Neural crest cell (in vitro differentiated cells): Measurements from ENCODE around the gene ZDHHC11B. TPM values are rescaled to one million over a fixed set of nuclear protein-coding genes. Genes with fewer than 3 reads are reported as not detected.
"Not testable (repeated sequence)": the region's sequence is repeated elsewhere in the genome, so short reads cannot be mapped to it uniquely, and the experiment has no call there.

Source experiments
- DNase-seq: peaks from one replicate; pipeline ENCODE4 v3.0.0; 2021; ENCODE audit warnings: low read depth, mixed read lengths, low spot score
- H3K27ac Mint-ChIP-seq: one replicate; pipeline ENCODE4 v1.8.0; 2021; ENCODE audit warnings: mild to moderate bottlenecking, mixed read lengths; ENCODE audit not compliant: unreplicated experiment
- H3K27me3 Mint-ChIP-seq: 2 replicates; pipeline ENCODE4 v1.8.0; 2021; ENCODE audit warnings: low read depth, mild to moderate bottlenecking, mixed read lengths
- H3K36me3 Mint-ChIP-seq: 2 replicates; pipeline ENCODE4 v1.8.0; 2021; ENCODE audit warnings: low read depth, mild to moderate bottlenecking, mixed read lengths
- H3K4me1 Mint-ChIP-seq: 2 replicates; pipeline ENCODE4 v1.8.0; 2021; ENCODE audit warnings: mixed read lengths
- H3K4me3 Mint-ChIP-seq: one replicate; pipeline ENCODE4 v1.8.0; 2021; ENCODE audit warnings: mild to moderate bottlenecking, mixed read lengths
- H3K9me3 Mint-ChIP-seq: 2 replicates; pipeline ENCODE4 v1.8.0; 2021; ENCODE audit warnings: mixed read lengths
- total RNA-seq: library from RNA; stranded (reverse); gene quantifications from 2 replicates; pipeline ENCODE4 v1.2.1, GENCODE V29; 2021
- TF ChIP-seq, protein P1 (sequence below): fragments of 200-600 bp; sonication (generic); conservative IDR thresholded peaks from 2 replicates; pipeline ENCODE4 v1.5.0; 2021; ENCODE audit warnings: antibody characterized with exemption, mild to moderate bottlenecking

The ZDHHC11B gene
- total RNA-seq, 1 donor from 2014 or later: 3.0 TPM

GRCh38 chr5:773517-774264 is 10.8 kb downstream of the ZDHHC11B start:
- no peak for DNase-seq
- no peaks in the 10 kb centered on the region for H3K27me3 Mint-ChIP-seq
- H3K4me1 Mint-ChIP-seq: no peaks in the 10 kb centered on the region
- no peak overlapping the region for H3K27ac Mint-ChIP-seq
- TF ChIP-seq, protein P1, sequence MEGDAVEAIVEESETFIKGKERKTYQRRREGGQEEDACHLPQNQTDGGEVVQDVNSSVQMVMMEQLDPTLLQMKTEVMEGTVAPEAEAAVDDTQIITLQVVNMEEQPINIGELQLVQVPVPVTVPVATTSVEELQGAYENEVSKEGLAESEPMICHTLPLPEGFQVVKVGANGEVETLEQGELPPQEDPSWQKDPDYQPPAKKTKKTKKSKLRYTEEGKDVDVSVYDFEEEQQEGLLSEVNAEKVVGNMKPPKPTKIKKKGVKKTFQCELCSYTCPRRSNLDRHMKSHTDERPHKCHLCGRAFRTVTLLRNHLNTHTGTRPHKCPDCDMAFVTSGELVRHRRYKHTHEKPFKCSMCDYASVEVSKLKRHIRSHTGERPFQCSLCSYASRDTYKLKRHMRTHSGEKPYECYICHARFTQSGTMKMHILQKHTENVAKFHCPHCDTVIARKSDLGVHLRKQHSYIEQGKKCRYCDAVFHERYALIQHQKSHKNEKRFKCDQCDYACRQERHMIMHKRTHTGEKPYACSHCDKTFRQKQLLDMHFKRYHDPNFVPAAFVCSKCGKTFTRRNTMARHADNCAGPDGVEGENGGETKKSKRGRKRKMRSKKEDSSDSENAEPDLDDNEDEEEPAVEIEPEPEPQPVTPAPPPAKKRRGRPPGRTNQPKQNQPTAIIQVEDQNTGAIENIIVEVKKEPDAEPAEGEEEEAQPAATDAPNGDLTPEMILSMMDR: no peak
- H3K4me3 Mint-ChIP-seq: no peak overlapping the region
- H3K9me3 Mint-ChIP-seq: no peaks in the 10 kb centered on the region
- no peaks in the 10 kb centered on the region for H3K36me3 Mint-ChIP-seq

GRCh38 chr5:772931-773330 is 11.6 kb downstream of the ZDHHC11B start:
- not testable (repeated sequence) for H3K36me3 Mint-ChIP-seq, H3K27me3 Mint-ChIP-seq, H3K9me3 Mint-ChIP-seq, DNase-seq, H3K4me3 Mint-ChIP-seq, H3K27ac Mint-ChIP-seq, H3K4me1 Mint-ChIP-seq

DNA sequence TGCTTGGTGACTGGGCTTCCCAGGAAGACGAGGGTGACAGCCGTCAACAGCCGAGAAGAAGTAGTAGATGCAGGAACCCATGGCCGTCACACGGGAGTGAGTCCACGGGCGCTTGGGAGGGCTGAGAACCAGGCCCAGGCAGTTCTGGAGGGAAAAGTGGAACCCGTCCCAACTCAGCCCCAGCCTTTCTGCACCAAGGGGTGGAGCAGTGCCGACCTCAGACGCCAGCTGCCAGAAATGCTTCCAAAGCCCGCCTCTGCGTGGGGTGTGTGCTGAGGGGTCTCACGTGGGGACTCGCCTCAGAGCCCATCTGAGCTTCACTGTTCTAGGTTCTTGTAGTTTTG is 12.0 kb downstream of the ZDHHC11B start:
- H3K36me3 Mint-ChIP-seq, H3K27me3 Mint-ChIP-seq, DNase-seq, H3K4me3 Mint-ChIP-seq, H3K9me3 Mint-ChIP-seq, H3K27ac Mint-ChIP-seq, H3K4me1 Mint-ChIP-seq: not testable (repeated sequence)

- not testable (repeated sequence) for H3K27me3 Mint-ChIP-seq, H3K4me3 Mint-ChIP-seq, H3K36me3 Mint-ChIP-seq, H3K27ac Mint-ChIP-seq, H3K9me3 Mint-ChIP-seq, H3K4me1 Mint-ChIP-seq, DNase-seq
Observed at GRCh38 chr5:771841-772546, 12.5 kb downstream of the ZDHHC11B start.

GRCh38 chr5:771087-771781 is 13.3 kb downstream of the ZDHHC11B start:
- H3K9me3 Mint-ChIP-seq, H3K36me3 Mint-ChIP-seq, H3K4me3 Mint-ChIP-seq, H3K4me1 Mint-ChIP-seq, H3K27ac Mint-ChIP-seq, H3K27me3 Mint-ChIP-seq, DNase-seq: not testable (repeated sequence)

DNA sequence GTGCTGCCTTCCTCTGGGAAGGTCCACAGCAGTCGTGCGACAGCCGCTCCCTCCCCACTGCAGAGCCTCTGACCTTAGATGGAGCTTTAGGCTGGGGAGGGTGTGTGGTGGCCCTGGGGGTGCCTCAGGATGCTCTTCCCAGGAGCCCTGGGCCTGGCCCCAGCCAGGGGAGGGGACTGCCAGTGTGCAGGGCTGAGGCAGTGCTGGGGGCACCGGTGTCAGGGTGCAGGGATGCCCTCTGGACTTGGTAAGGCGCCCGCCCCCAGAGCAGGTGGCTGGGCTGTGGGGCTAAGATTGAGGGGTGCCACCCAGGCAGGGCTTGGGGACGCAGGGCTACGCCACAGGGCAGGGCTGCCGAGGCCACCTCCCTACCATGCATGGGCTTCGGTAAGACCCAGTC is 13.9 kb downstream of the ZDHHC11B start:
- H3K27ac Mint-ChIP-seq, H3K9me3 Mint-ChIP-seq, H3K4me1 Mint-ChIP-seq, DNase-seq, H3K27me3 Mint-ChIP-seq, H3K36me3 Mint-ChIP-seq, H3K4me3 Mint-ChIP-seq: not testable (repeated sequence)

- DNase-seq, H3K4me3 Mint-ChIP-seq, H3K36me3 Mint-ChIP-seq: not testable (repeated sequence)
Observed at GRCh38 chr5:769485-770145, 14.9 kb downstream of the ZDHHC11B start.

GRCh38 chr5:766666-767431 is 17.7 kb downstream of the ZDHHC11B start:
- DNase-seq: no peak
- H3K9me3 Mint-ChIP-seq: no peaks in the 10 kb centered on the region
- H3K36me3 Mint-ChIP-seq: no peaks in the 10 kb centered on the region
- H3K27ac Mint-ChIP-seq: no peak overlapping the region
- no peaks in the 10 kb centered on the region for H3K4me1 Mint-ChIP-seq
- TF ChIP-seq, protein P1: no peak
- H3K27me3 Mint-ChIP-seq: no peaks in the 10 kb centered on the region
- H3K4me3 Mint-ChIP-seq: no peak overlapping the region

More at GRCh38 chr5:769485-770145, 14.9 kb downstream of the ZDHHC11B start:
- H3K27me3 Mint-ChIP-seq, H3K4me1 Mint-ChIP-seq, H3K9me3 Mint-ChIP-seq, H3K27ac Mint-ChIP-seq: not testable (repeated sequence)
